CD14-positive monocyte (primary cell): ENCODE results near the gene ARMC5. TPM values are rescaled to one million over a fixed set of nuclear protein-coding genes. Genes with fewer than 3 reads are reported as not detected.

Experiments
- DNase-seq, 3 donors: peaks; one replicate each; pipeline ENCODE4 v3.0.0-alpha.2; 2011 to 2022
- H2AFZ ChIP-seq: 2 replicates; pipeline ENCODE4 v1.6.0; 2012; ENCODE audit warnings: mild to moderate bottlenecking, low read depth, low read length, inconsistent platforms; ENCODE audit not compliant: insufficient read depth, poor library complexity, severe bottlenecking
- H3K27ac ChIP-seq, 2 donors: 1 replicate in 1 of 2; 2 replicates in 1 of 2; pipeline ENCODE4 v1.5.1; 2012 to 2013; ENCODE audit warnings: low read length in 2 of 2, control low read depth in 1 of 2, inconsistent platforms in 1 of 2, low read depth in 1 of 2, mild to moderate bottlenecking in 1 of 2
- H3K27me3 ChIP-seq, 2 donors: one replicate each; pipeline versions ENCODE4 v1.6.0 to v1.6.1; 2011 to 2013; ENCODE audit warnings: low read length in 2 of 2; ENCODE audit not compliant: control insufficient read depth in 2 of 2, insufficient read depth in 2 of 2
- H3K36me3 ChIP-seq, 2 donors: replicated peaks in 1 of 2; 1 replicate in 1 of 2; 2 replicates in 1 of 2; pipeline versions ENCODE4 v1.5.1 to v1.6.1; 2012 to 2013; ENCODE audit warnings: low read length in 2 of 2, control low read depth in 1 of 2, inconsistent platforms in 1 of 2, mild to moderate bottlenecking in 1 of 2; ENCODE audit not compliant: insufficient read depth in 2 of 2, control insufficient read depth in 1 of 2
- H3K4me1 ChIP-seq, 2 donors: 1 replicate in 1 of 2; 2 replicates in 1 of 2; pipeline versions ENCODE4 v1.5.1 to v1.6.1; 2012 to 2013; ENCODE audit warnings: low read length in 2 of 2, control low read depth in 1 of 2, inconsistent platforms in 1 of 2, mild to moderate bottlenecking in 1 of 2, moderate library complexity in 1 of 2; ENCODE audit not compliant: insufficient read depth in 2 of 2, control insufficient read depth in 1 of 2
- H3K4me2 ChIP-seq: replicated peaks from 2 replicates; pipeline ENCODE3; 2012; ENCODE audit warnings: low read length, moderate library complexity, mild to moderate bottlenecking; ENCODE audit not compliant: poor library complexity, severe bottlenecking; ENCODE audit errors: extremely low read depth
- H3K4me3 ChIP-seq, 3 experiments: fragments of 200-600 bp in 1 of 3; sonication (generic) in 1 of 3; replicated peaks in 1 of 3; 1 replicate in 2 of 3; 2 replicates in 1 of 3; pipeline ENCODE4 v1.5.1; 2011 to 2013; ENCODE audit warnings: low read length in 3 of 3, mild to moderate bottlenecking in 3 of 3, control low read depth in 2 of 3, low read depth in 2 of 3, inconsistent platforms in 1 of 3, moderate library complexity in 1 of 3
- H3K79me2 ChIP-seq: 2 replicates; pipeline ENCODE4 v1.6.0; 2012; ENCODE audit warnings: mild to moderate bottlenecking, control low read depth, inconsistent platforms, low read length, moderate library complexity; ENCODE audit not compliant: insufficient read depth
- H3K9ac ChIP-seq: 2 replicates; pipeline ENCODE4 v1.6.0; 2017; ENCODE audit warnings: low read length, mild to moderate bottlenecking; ENCODE audit not compliant: insufficient read depth, poor library complexity, severe bottlenecking
- H3K9me3 ChIP-seq, 2 donors: replicated peaks in 1 of 2; 1 replicate in 1 of 2; 2 replicates in 1 of 2; pipeline versions ENCODE4 v1.5.1 to v1.6.1; 2012 to 2013; ENCODE audit warnings: low read length in 2 of 2, control low read depth in 1 of 2; ENCODE audit not compliant: control insufficient read depth in 1 of 2, insufficient read depth in 1 of 2
- H4K20me1 ChIP-seq: 2 replicates; pipeline ENCODE4 v1.6.0; 2012; ENCODE audit warnings: mild to moderate bottlenecking, low read length, control low read depth, moderate library complexity; ENCODE audit not compliant: insufficient read depth
- H3K27ac Mint-ChIP-seq, 7 donors: one replicate each; pipeline ENCODE4 v1.8.0; 2020; ENCODE audit warnings: mild to moderate bottlenecking in 7 of 7, mixed read lengths in 7 of 7, moderate library complexity in 6 of 7, inconsistent platforms in 2 of 7
- H3K27me3 Mint-ChIP-seq, 3 donors: one replicate each; pipeline ENCODE4 v1.8.0; 2021 to 2022; ENCODE audit warnings: low read depth in 3 of 3, mild to moderate bottlenecking in 3 of 3, mixed read lengths in 3 of 3, moderate library complexity in 3 of 3, inconsistent platforms in 1 of 3
- H3K36me3 Mint-ChIP-seq, 2 donors: one replicate each; pipeline ENCODE4 v1.8.0; 2020; ENCODE audit warnings: mixed read lengths in 2 of 2, inconsistent platforms in 1 of 2, mild to moderate bottlenecking in 1 of 2
- H3K4me1 Mint-ChIP-seq: one replicate; pipeline ENCODE4 v1.8.0; 2020; ENCODE audit warnings: mild to moderate bottlenecking, mixed read lengths
- H3K4me3 Mint-ChIP-seq, 2 donors: one replicate each; pipeline ENCODE4 v1.8.0; 2020; ENCODE audit warnings: mild to moderate bottlenecking in 2 of 2, mixed read lengths in 2 of 2, moderate library complexity in 1 of 2
- H3K9me3 Mint-ChIP-seq, 7 donors: one replicate each; pipeline ENCODE4 v1.8.0; 2020 to 2022; ENCODE audit warnings: mixed read lengths in 7 of 7, mild to moderate bottlenecking in 6 of 7, moderate library complexity in 6 of 7, inconsistent platforms in 2 of 7
- CTCF ChIP-seq: fragments of 200-600 bp; IDR thresholded peaks from one replicate; pipeline ENCODE4 v1.8.0; 2022; ENCODE audit warnings: antibody characterized with exemption, mild to moderate bottlenecking
- WGBS: methylation state at CpG from one replicate; pipeline ENCODE4 v1.1.5; 2013; ENCODE audit warnings: missing lambda C conversion rate; ENCODE audit not compliant: insufficient coverage; 5-methylcytosine and 5-hydroxymethylcytosine counted together
- intact Hi-C, 2 donors: fragments of 100-400 bp; cut with micrococcal nuclease; formaldehyde crosslinking; loops; one replicate each; pipeline versions ENCODE4 v1.15.0 to v1.15.1; 2023
- polyA plus RNA-seq, 3 donors: library from polyadenylated mRNA; depleted of rRNA in 1 of 3; unstranded in 2 of 3; stranded (reverse) in 1 of 3; fragments of 300-500 nt in 2 of 3; fragments of >200 nt in 1 of 3; fragmentation: Illumina TruSeq in 2 of 3; gene quantifications; 1 replicate in 2 of 3; 2 replicates in 1 of 3; pipeline ENCODE4 v1.2.3, GENCODE V29; 2012 to 2021

The ARMC5 gene
- polyA plus RNA-seq, 3 donors: 2.9 to 9.3 (median 4.2) TPM

DNA sequence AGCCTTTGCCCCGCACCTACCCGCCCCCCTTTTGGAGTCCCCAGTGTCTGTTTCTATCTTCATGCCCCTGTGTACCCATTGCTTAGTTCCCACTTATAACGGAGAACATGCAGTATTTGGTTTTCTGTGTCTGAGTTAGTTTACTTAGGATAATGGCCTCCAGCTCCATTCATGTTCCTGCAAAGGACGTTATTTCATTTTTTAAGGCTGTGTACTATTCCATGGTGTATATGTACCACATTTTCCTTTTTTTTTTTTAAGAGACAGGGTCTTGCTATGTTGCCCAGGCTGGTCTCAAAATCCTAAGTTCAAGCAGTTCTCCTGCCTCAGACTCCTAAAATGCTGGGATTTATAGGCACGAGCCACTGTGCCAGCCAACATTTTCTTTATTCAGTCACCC lies 8.6 kb downstream of the ARMC5 start:
- H2AFZ ChIP-seq: no peak overlapping the region
- peaks cover 8 to 13% of the 10 kb centered on the region in 2 donors for H3K4me1 ChIP-seq
- peaks cover 4 to 12% (median 5%) of the 10 kb centered on the region in 7 donors for H3K9me3 Mint-ChIP-seq
- no peak overlapping the region for H3K4me3 ChIP-seq
- peaks cover 0 to 16% of the 10 kb centered on the region in 2 donors for H3K27me3 ChIP-seq
- no peak for TF ChIP-seq CTCF
- H3K36me3 ChIP-seq: peaks cover 24 to 47% of the 10 kb centered on the region in 2 donors
- H3K9ac ChIP-seq: no peak overlapping the region
- WGBS: 100% methylated on average over 1 of the region's 5 CpGs
- H3K9me3 ChIP-seq: peaks cover 0 to 3% of the 10 kb centered on the region in 2 donors
- H3K27ac ChIP-seq: no peak overlapping the region
- intact Hi-C loops: no loop called here
- peaks cover 38 to 50% of the 10 kb centered on the region in 2 donors for H3K36me3 Mint-ChIP-seq
- DNase-seq: no peak
- H3K27me3 Mint-ChIP-seq: peaks cover 6 to 21% (median 20%) of the 10 kb centered on the region in 3 donors
- no peak overlapping the region for H3K4me2 ChIP-seq
- no peak overlapping the region for H3K27ac Mint-ChIP-seq
- H3K4me3 Mint-ChIP-seq: no peak overlapping the region
- H3K79me2 ChIP-seq: no peaks in the 10 kb centered on the region
- peaks cover 30% of the 10 kb centered on the region for H3K4me1 Mint-ChIP-seq
- no peaks in the 10 kb centered on the region for H4K20me1 ChIP-seq

DNA sequence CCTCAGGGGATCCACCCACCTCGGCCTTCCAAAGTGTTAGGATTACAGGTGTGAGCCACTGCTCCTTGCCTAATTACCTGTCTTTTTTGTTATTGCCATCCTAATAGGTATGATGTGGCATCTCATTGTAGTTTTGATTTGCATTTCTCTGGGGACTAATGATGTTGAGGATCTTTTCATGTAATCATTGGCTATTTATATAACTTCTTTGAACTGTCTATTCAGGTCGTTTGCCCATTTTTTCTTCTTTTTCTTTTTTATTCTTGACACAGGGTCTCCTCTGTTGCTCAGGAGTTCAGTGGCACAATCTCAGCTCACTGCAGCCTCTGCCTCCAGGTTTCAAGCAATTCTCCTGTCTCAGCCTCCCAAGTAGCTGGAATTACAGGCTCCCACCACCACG lies 11.3 kb downstream of the ARMC5 start:
- H2AFZ ChIP-seq: no peak overlapping the region
- no peak overlapping the region for H3K27ac ChIP-seq
- no peak overlapping the region for H3K27ac Mint-ChIP-seq
- peaks cover 0 to 5% of the 10 kb centered on the region in 2 donors for H3K9me3 ChIP-seq
- peaks cover 8 to 13% of the 10 kb centered on the region in 2 donors for H3K4me1 ChIP-seq
- no peak for DNase-seq
- no peak for TF ChIP-seq CTCF
- H3K27me3 Mint-ChIP-seq: peaks cover 3 to 41% (median 31%) of the 10 kb centered on the region in 3 donors
- peaks cover 19 to 23% of the 10 kb centered on the region in 2 donors for H3K36me3 Mint-ChIP-seq
- no peak overlapping the region for H3K4me2 ChIP-seq
- H3K36me3 ChIP-seq: peaks cover 8 to 20% of the 10 kb centered on the region in 2 donors
- peaks cover 0 to 21% of the 10 kb centered on the region in 2 donors for H3K27me3 ChIP-seq
- intact Hi-C loops: no loop called here
- H3K79me2 ChIP-seq: no peaks in the 10 kb centered on the region
- H3K9ac ChIP-seq: no peak overlapping the region
- peaks cover 5 to 15% (median 7%) of the 10 kb centered on the region in 7 donors for H3K9me3 Mint-ChIP-seq
- no peaks in the 10 kb centered on the region for H4K20me1 ChIP-seq
- 100% methylated on average over 1 of the region's 3 CpGs for WGBS
- H3K4me3 ChIP-seq: no peak overlapping the region
- peaks cover 30% of the 10 kb centered on the region for H3K4me1 Mint-ChIP-seq
- H3K4me3 Mint-ChIP-seq: no peak overlapping the region
